Kidney capillary endothelial cell (primary cell): ENCODE measurements around the gene AEN.
A peak's percentile ranks its signal among the peaks of the same experiment; 100 is the strongest.

ENCODE experiments used
- DNase-seq: peaks from one replicate; pipeline ENCODE4 v3.0.0-alpha.2; 2018; ENCODE audit warnings: low spot score

The AEN gene

GRCh38 chr15:88649753-88650551, 28.8 kb downstream of the AEN start:
- DNase-seq, result no peak

- DNase-seq, result no peak
Observed at GRCh38 chr15:88650556-88650955, 29.4 kb downstream of the AEN start.

DNA sequence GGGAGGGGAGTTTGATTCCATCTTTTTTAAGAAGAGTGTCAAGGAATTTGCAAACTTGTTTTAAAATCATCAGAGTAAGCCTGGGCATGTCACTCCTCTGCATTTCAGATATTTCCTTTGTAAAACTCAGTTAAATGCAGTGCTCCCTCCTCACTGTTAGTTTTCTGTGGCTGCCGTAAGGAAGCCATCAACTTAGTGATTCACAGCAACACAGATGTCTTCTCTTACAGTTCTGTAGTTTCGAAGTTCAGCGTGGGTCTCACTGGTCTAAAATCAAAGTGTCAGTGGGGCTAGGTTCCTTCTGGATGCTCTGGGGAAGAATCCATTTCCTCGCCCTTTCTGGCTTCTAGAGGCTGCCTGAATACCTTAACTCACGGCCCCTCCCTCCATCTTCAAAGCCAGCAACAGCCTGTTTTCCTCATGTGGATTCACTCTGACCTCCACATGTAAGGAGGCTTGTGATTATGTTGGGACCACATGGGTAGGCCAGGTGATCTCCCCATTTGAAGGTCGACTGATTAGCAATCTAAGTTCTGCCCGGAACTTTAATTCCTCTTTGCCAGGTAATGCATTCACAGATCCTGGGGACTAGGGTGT, 30.1 kb downstream of the AEN start:
- no peak for DNase-seq

GRCh38 chr15:88651971-88652370, 30.8 kb downstream of the AEN start:
- DNase-seq, result no peak

- no peak for DNase-seq
Observed at GRCh38 chr15:88652456-88653199, 31.5 kb downstream of the AEN start.

DNA sequence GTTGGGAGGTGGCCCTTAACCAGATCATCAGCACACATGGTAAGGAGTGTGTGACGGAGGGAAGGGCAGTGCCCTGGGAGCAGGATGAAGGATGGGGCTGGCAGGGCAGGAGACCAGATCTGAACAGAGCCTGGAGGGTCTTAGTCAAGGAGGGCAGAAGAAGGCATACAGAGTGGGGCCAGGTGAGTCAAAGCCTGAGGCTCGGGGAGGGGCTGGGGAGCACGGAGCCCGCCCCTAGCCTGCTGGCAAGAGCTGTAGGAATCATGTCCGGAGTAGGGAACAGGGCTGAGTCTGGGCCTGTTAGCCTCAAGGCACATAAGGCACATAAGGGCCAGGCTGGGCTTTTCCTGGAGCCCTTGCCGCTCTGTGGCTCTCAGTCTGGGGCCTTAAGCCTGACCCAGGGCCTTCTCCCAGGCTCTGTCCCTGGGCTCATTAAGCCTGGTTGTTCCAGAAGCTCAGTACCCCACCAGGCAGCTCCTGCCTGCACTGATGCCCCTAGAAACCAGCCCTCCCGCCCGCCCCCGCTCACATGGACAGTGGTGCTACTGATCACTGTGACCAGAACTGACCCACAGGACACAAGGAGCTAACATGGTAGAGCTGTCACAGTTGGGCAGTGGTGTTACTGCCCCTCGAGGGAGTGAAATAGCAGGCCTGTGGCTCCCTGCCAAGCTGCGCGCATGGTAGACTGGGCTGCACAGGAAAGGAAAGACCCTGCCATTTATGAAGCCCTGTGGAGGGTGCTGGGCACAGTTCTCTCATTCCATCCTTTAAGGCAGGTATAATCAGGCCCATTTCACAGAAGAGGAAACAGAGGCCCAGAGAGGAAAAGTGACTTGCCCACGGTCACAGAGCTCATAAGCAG, 32.3 kb downstream of the AEN start:
- no peak for DNase-seq

- DNase-seq, result no peak
Observed at GRCh38 chr15:88654430-88655102, 33.4 kb downstream of the AEN start.

DNA sequence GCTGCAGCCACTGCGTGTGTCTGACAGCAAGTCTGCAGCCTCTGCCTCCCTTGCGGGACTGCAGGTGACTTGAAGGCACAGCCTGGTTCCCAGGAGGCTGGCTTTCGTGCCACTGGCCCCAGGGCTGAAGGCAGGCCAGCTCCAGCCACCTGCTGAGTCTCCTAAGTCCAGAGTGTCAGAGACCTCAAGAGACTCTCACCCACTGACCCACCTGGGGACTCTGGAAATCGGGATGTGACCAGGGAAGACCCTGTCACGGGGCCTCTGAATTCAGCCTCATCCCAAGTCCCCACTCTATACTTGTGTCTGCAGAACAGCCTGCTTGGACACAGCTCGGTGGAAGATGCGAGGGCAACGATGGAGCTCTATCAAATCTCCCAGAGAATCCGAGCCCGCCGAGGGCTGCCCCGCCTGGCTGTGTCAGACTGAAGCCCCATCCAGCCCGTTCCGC, 34.0 kb downstream of the AEN start:
- DNase-seq, result no peak

- DNase-seq, result no peak
Observed at GRCh38 chr15:88655800-88656488, 34.8 kb downstream of the AEN start.

- DNase-seq, result no peak
Observed at GRCh38 chr15:88656760-88657221, 35.7 kb downstream of the AEN start.

- peak; percentile 50 for DNase-seq
Observed at GRCh38 chr15:88657326-88658069, 36.4 kb downstream of the AEN start.

DNA sequence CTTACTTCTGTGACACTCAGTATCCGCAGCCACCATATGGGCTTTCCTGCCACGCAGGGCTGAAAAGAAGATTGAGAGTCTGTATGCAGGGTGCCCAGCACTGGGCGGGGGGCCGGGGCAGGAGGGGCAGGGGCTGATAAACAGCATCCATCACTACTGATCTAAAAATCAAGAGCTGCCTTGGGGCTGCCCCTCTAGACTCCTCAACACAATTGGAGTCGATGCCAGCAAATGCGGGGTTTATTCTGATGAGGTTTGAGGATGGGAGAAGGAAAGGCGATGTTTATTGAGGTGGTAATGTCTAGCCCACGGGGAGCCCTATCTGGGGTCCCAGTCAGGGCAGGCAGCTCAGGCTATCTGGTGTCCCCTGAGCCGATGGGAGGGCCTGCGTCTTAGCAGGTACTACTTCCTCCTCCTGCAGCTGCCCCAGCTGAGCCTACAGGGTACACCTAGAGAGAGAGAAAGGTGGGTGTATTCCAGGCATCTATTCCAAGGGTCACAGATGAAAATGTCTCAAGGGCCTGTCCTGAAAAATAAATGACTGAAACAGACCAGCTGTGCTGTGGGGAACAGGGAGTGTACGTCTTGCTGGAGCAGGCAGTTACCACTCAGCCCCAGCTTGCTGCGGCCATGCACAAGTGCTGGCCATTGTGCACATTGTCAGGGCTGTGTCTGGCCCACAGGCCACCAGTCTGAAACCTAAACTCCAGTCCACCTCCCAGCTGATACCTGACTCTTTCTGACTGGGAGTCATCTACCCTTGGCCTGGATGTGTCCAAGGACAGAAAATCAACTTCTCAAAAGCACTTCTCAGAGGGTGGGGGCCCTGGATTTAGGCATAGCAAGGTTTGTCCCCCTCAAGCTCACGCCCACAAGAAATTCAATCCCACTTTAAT, 37.2 kb downstream of the AEN start:
- DNase-seq, result no peak

GRCh38 chr15:88658972-88659931, 38.1 kb downstream of the AEN start:
- peak; percentile 81 for DNase-seq

GRCh38 chr15:88661041-88661700, 40.0 kb downstream of the AEN start:
- DNase-seq, result no peak

- DNase-seq, result no peak
Observed at GRCh38 chr15:88661761-88662556, 40.8 kb downstream of the AEN start.

DNA sequence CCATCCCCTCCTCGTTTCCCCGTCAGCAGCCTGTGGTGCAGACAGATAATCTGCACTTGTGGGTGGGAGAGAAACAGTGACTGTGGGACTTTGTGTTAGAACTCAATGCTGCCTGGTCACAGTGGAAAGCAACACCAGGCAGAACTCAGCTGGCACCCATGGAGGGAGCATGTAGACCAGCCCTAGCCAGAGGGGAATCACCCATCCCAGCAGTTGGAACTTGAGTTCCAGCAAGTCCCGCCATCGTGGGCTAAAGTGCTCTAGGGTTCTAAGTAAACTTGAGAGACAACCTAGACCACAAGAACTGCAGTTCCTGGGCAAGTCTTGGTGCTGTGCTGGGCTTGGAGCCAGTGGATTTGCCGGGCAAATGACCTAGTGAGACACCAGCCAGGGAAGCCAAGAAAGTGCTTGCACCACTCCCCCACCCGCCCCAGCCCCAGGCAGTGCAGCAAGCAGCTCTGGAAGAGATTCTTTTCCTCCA, 42.0 kb downstream of the AEN start:
- DNase-seq, result no peak
